Endodermal cell (in vitro differentiated cells): ENCODE measurements around the gene OPCML. TPM values are rescaled to one million over a fixed set of nuclear protein-coding genes. Genes with fewer than 3 reads are reported as not detected.
A peak's percentile ranks its signal among the peaks of the same experiment; 100 is the strongest.

Experiments used
- DNase-seq: peaks from one replicate; pipeline ENCODE4 v3.0.0-alpha.2; 2017
- H3K27ac ChIP-seq: 2 replicates; pipeline ENCODE4 v1.5.1; 2013; ENCODE audit warnings: mild to moderate bottlenecking, low read depth, low read length, moderate library complexity
- H3K27me3 ChIP-seq: 2 replicates; pipeline ENCODE4 v1.6.1; 2013; ENCODE audit warnings: mild to moderate bottlenecking, low read length, moderate library complexity; ENCODE audit not compliant: insufficient read depth, control insufficient read depth, poor library complexity, severe bottlenecking
- H3K36me3 ChIP-seq: 2 replicates; pipeline ENCODE4 v1.7.0; 2013; ENCODE audit warnings: mild to moderate bottlenecking, low read length, moderate library complexity; ENCODE audit not compliant: control insufficient read depth, insufficient read depth
- H3K4me1 ChIP-seq: one replicate; pipeline ENCODE4 v1.7.0; 2013; ENCODE audit warnings: low read length; ENCODE audit not compliant: control insufficient read depth, insufficient read depth
- H3K4me3 ChIP-seq: 2 replicates; pipeline ENCODE4 v1.5.1; 2013; ENCODE audit warnings: mild to moderate bottlenecking, low read length, moderate library complexity
- H3K9ac ChIP-seq: 2 replicates; pipeline ENCODE4 v1.6.1; 2013; ENCODE audit warnings: mild to moderate bottlenecking, low read length, moderate library complexity; ENCODE audit not compliant: poor library complexity, severe bottlenecking; ENCODE audit errors: extremely low read depth
- H3K9me3 ChIP-seq: 2 replicates; pipeline ENCODE4 v1.6.1; 2013; ENCODE audit warnings: mild to moderate bottlenecking, low read length, moderate library complexity; ENCODE audit not compliant: control insufficient read depth
- H3K27ac Mint-ChIP-seq: 2 replicates; pipeline ENCODE4 v1.8.0; 2020; ENCODE audit warnings: mixed read lengths
- H3K27me3 Mint-ChIP-seq: 2 replicates; pipeline ENCODE4 v1.8.0; 2021; ENCODE audit warnings: mild to moderate bottlenecking, mixed read lengths; ENCODE audit not compliant: insufficient read depth
- H3K36me3 Mint-ChIP-seq: 2 replicates; pipeline ENCODE4 v1.8.0; 2020; ENCODE audit warnings: low read depth, mixed read lengths
- H3K4me1 Mint-ChIP-seq: 2 replicates; pipeline ENCODE4 v1.8.0; 2020; ENCODE audit warnings: mixed read lengths
- H3K4me3 Mint-ChIP-seq: 2 replicates; pipeline ENCODE4 v1.8.0; 2020; ENCODE audit warnings: mild to moderate bottlenecking, moderate library complexity, mixed read lengths
- H3K9me3 Mint-ChIP-seq: 2 replicates; pipeline ENCODE4 v1.8.0; 2020; ENCODE audit warnings: mild to moderate bottlenecking, mixed read lengths
- CTCF ChIP-seq: fragments of 200-600 bp; sonication (generic); conservative IDR thresholded peaks from 2 replicates; pipeline ENCODE4 v1.5.0; 2021; ENCODE audit warnings: antibody characterized with exemption, mild to moderate bottlenecking
- WGBS, 2 experiments: methylation state at CpG; one replicate each; pipeline versions ENCODE4 v1.1.5 to v1.1.7; 2013; ENCODE audit warnings: missing lambda C conversion rate in 2 of 2, mixed read lengths in 1 of 2; ENCODE audit not compliant: insufficient coverage in 1 of 2, insufficient read length in 1 of 2; 5-methylcytosine and 5-hydroxymethylcytosine counted together
- total RNA-seq, 2 donors: library from RNA; stranded (reverse); fragmentation: NEBNext Ultra II Directional in 1 of 2; extraction: Animal tissue kit (Norgen Biotek cat#: 25700) in 1 of 2; gene quantifications; 2 replicates in 1 of 2; 3 replicates in 1 of 2; pipeline ENCODE4 v1.2.1, GENCODE V29; 2021

The OPCML gene
- total RNA-seq, 2 donors from 2014 or later, result 0.49 to 0.86 TPM

- peak overlapping the region; percentile 40 for H3K27ac ChIP-seq
- DNase-seq, result no peak
- H3K27me3 ChIP-seq, result no peaks in the 10 kb centered on the region
- H3K4me3 ChIP-seq, result no peak overlapping the region
- no peaks in the 10 kb centered on the region for H3K4me1 ChIP-seq
- 83 to 90% methylated on average over 9 to 13 of the region's 13 CpGs for WGBS, 2 experiments
- H3K27ac Mint-ChIP-seq, result no peak overlapping the region
- no peak for TF ChIP-seq CTCF
- H3K9me3 ChIP-seq, result no peaks in the 10 kb centered on the region
- no peak overlapping the region for H3K9ac ChIP-seq
- H3K36me3 Mint-ChIP-seq, result no peaks in the 10 kb centered on the region
- no peaks in the 10 kb centered on the region for H3K36me3 ChIP-seq
- no peaks in the 10 kb centered on the region for H3K9me3 Mint-ChIP-seq
- H3K27me3 Mint-ChIP-seq, result peaks cover 8% of the 10 kb centered on the region
- no peak overlapping the region for H3K4me3 Mint-ChIP-seq
- H3K4me1 Mint-ChIP-seq, result no peaks in the 10 kb centered on the region
These were observed 309.6 kb downstream of the OPCML start for GRCh38 chr11:133222425-133223330.

- Mint-ChIP-seq H3K36me3 (no peaks in the 10 kb centered on the region), H3K27ac (no peak overlapping the region), H3K27me3 (peaks cover 3% of the 10 kb centered on the region), H3K4me3 (no peak overlapping the region), H3K4me1 (no peaks in the 10 kb centered on the region), H3K9me3 (no peaks in the 10 kb centered on the region)
- peak; percentile 66 for TF ChIP-seq CTCF
- 90 to 100% methylated on average over 3 to 4 of the region's 4 CpGs for WGBS, 2 experiments
- no peak overlapping the region for H3K27ac ChIP-seq
- no peak overlapping the region for H3K9ac ChIP-seq
- H3K27me3 ChIP-seq, result no peaks in the 10 kb centered on the region
- H3K36me3 ChIP-seq, result no peaks in the 10 kb centered on the region
- DNase-seq, result no peak
- H3K4me3 ChIP-seq, result no peak overlapping the region
- no peaks in the 10 kb centered on the region for H3K4me1 ChIP-seq
- no peaks in the 10 kb centered on the region for H3K9me3 ChIP-seq
These were observed 312.8 kb downstream of the OPCML start for GRCh38 chr11:133219543-133219942.

- H3K27ac ChIP-seq, result no peak overlapping the region
- no peaks in the 10 kb centered on the region for H3K4me1 Mint-ChIP-seq
- H3K9me3 ChIP-seq, result no peaks in the 10 kb centered on the region
- TF ChIP-seq CTCF, result peak; percentile 28
- no peaks in the 10 kb centered on the region for H3K27me3 ChIP-seq
- no peak for DNase-seq
- H3K4me3 Mint-ChIP-seq, result no peak overlapping the region
- H3K36me3 ChIP-seq, result no peaks in the 10 kb centered on the region
- H3K9me3 Mint-ChIP-seq, result no peaks in the 10 kb centered on the region
- H3K27ac Mint-ChIP-seq, result no peak overlapping the region
- H3K4me1 ChIP-seq, result no peaks in the 10 kb centered on the region
- H3K36me3 Mint-ChIP-seq, result no peaks in the 10 kb centered on the region
- peaks cover 3% of the 10 kb centered on the region for H3K27me3 Mint-ChIP-seq
- no peak overlapping the region for H3K9ac ChIP-seq
- no peak overlapping the region for H3K4me3 ChIP-seq
These were observed 315.5 kb downstream of the OPCML start for GRCh38 chr11:133216813-133217212.
